Activated T-helper 1 cell treated with Interleukin-2 at 50 U/mL for 16 hours (primary cell): Measurements from ENCODE around the gene KCNJ13.
"Not testable (repeated sequence)": the region's sequence is repeated elsewhere in the genome, so short reads cannot be mapped to it uniquely, and the experiment has no call there.

Experiments used
- DNase-seq: peaks from one replicate; pipeline ENCODE4 v3.0.0-alpha.2; 2020; ENCODE audit warnings: low read depth

The KCNJ13 gene

GRCh38 chr2:232767866-232768265, 8.5 kb downstream of the KCNJ13 start:
- DNase-seq = no peak

- DNase-seq = no peak
These were observed 15.0 kb downstream of the KCNJ13 start for GRCh38 chr2:232761301-232761907.

GRCh38 chr2:232757905-232758304, 18.5 kb downstream of the KCNJ13 start:
- DNase-seq = no peak

- no peak for DNase-seq
These were observed 26.2 kb downstream of the KCNJ13 start for GRCh38 chr2:232750135-232750671.

GRCh38 chr2:232749331-232749730, 27.0 kb downstream of the KCNJ13 start:
- no peak for DNase-seq

DNA sequence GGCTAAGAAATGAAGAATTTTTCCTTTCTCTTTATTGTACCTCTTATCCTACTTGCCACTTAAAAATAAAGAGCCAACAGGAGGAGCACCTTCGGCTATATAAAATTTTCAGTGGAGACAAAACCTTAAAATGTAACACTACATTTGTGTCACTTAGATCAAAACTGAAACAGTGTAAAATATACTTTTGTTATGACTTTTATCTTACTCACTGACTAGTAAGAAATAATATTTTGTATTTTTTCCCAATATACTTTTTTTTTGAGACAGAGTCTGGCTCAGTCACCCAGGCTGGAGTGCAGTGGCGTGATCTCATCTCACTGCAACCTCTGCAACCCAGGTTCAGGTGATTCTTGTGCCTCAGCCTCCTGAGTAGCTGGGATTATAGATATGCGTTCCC, 28.3 kb downstream of the KCNJ13 start:
- DNase-seq = no peak

GRCh38 chr2:232744963-232745362, 31.4 kb downstream of the KCNJ13 start:
- DNase-seq = no peak

GRCh38 chr2:232741972-232742371, 34.4 kb downstream of the KCNJ13 start:
- no peak for DNase-seq

GRCh38 chr2:232741294-232741693, 35.1 kb downstream of the KCNJ13 start:
- DNase-seq = no peak

GRCh38 chr2:232731470-232731869, 44.9 kb downstream of the KCNJ13 start:
- DNase-seq = no peak

- DNase-seq = no peak
These were observed 47.6 kb downstream of the KCNJ13 start for GRCh38 chr2:232728785-232729184.

DNA sequence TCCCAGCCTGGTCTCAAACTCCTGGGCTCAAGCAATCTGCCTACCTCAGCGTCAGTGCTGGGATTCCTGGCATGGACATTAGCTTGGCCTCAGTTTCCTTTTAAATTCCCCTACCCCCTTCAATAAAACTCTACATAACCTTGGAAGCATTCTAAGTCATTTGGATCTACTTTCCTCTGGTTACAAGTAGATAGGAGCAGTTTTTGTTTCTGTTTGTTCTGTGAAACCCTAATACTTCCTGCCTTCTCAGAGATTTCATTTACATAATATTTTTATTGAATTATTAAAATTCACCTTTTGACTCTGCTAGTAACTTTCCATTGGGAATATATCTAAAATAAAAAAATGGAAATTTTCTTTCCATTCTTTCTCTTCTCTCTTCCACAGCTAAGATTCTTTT, 53.3 kb downstream of the KCNJ13 start:
- no peak for DNase-seq

GRCh38 chr2:232721882-232722281, 54.5 kb downstream of the KCNJ13 start:
- DNase-seq = no peak

DNA sequence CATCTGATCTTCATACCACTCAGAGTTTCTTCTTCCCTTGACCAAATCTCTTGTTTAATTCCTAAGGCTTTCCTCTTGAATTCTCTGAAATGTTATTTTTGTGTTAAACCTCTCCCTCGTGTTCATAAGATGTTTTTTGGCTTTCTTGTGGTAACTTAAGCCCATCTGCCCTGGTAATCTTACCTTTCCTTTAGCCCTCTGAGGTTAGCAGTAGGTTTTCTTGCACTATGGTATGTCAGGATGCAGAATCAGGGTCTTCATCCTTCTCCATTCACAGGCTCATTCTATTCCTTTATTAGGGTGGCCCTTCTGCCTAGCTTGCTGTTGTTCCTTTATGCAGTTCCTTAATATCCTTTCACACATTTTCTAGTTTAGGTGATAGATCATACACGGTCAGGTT, 55.1 kb downstream of the KCNJ13 start:
- DNase-seq = no peak

DNA sequence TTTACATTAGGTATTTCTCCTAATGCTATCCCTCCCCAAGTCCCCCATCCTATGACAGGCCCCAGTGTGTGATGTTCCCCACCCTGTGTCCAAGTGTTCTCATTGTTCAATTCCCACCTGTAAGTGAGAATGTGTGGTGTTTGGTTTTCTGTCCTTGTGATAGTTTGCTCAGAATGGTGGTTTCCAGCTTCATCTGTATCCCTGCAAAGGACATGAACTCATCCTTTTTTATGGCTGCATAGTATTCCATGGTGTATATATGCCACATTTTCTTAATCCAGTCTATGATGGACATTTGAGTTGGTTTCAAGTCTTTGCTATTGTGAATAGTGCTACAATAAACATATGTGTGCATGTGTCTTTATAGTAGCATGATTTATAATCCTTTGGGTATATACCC, 56.3 kb downstream of the KCNJ13 start:
- DNase-seq = not testable (repeated sequence)
